SH-SY5Y (cell line): ENCODE results near the gene MXRA8.

Experiments used
- GATA2 ChIP-seq: IDR thresholded peaks from 2 replicates; pipeline ENCODE4 v1.6.1; 2011; ENCODE audit warnings: mild to moderate bottlenecking, low read depth, low read length
- GATA3 ChIP-seq: IDR thresholded peaks from 2 replicates; pipeline ENCODE4 v1.6.1; 2011; ENCODE audit warnings: low read depth, mild to moderate bottlenecking, low read length, moderate library complexity

DNA sequence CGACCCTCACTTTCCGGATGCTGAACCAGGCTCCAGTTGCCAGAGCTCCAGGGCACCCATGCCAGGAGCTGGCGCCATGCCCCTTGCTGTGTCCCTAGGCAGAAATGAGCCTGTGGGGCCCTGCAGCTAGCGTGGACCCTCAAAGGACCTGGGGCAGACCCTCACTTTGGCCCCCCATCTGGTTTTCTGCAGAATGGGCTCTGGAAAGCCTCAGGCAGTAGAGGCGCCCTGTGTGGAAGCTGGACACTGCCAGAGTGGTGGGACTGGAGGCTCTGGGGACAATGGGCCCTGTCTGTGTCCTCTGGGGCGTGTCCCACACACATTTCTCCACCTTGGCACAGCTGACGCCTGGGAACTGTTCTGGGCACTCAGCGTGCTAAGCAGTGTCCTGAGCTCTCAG lies 22.9 kb upstream of the MXRA8 start:
- TF ChIP-seq GATA2 (no peak), GATA3 (no peak)
